ENCODE results near the gene PIK3AP1. TPM values are rescaled to one million over a fixed set of nuclear protein-coding genes. Genes with fewer than 3 reads are reported as not detected.
"Not testable (repeated sequence)": the region's sequence is repeated elsewhere in the genome, so short reads cannot be mapped to it uniquely, and the experiment has no call there.

PIK3AP1 gene
- total RNA-seq = 10 to 100 TPM in 1 of 2 donors, 1 to 10 TPM in 1; 5.1 to 20.6 TPM

GRCh38 chr10:96720422-96721206 is at the start of gene PIK3AP1:
Gene PIK3AP1, minus strand, starts transcription at chr10:96720514. Its CDS starts 120 bp downstream, at chr10:96720394.
- H3K27me3 Mint-ChIP-seq (ENCODE audit: low read depth) = peaks cover 24% of the 10 kb centered on the region
- H3K27ac Mint-ChIP-seq = peak within 1 kb of the TSS; percentile 91
- H3K9me3 Mint-ChIP-seq = no peaks in the 10 kb centered on the region
- DNase-seq (peak; percentile 64 to 66), ATAC-seq (replicated peaks in 1 of 2) (peak; percentile 89 to 91)
- peaks cover 20% of the 10 kb centered on the region for H3K4me1 Mint-ChIP-seq (ENCODE audit: low read depth)
- no peaks in the 10 kb centered on the region for H3K36me3 Mint-ChIP-seq (ENCODE audit: insufficient read depth in 2 of 2)
- H3K4me3 Mint-ChIP-seq = peak within 1 kb of the TSS; percentile 93 to 98

GRCh38 chr10:96768136-96768535 is 47.8 kb upstream of the PIK3AP1 start:
- no peak overlapping the region for H3K4me3 Mint-ChIP-seq
- no peak for DNase-seq
- H3K27ac Mint-ChIP-seq = no peak overlapping the region
- peaks cover 8% of the 10 kb centered on the region for H3K27me3 Mint-ChIP-seq (ENCODE audit: low read depth)
- H3K36me3 Mint-ChIP-seq (ENCODE audit: insufficient read depth in 2 of 2) = peaks cover 2 to 3% of the 10 kb centered on the region in 2 donors
- peaks cover 5% of the 10 kb centered on the region for H3K4me1 Mint-ChIP-seq (ENCODE audit: low read depth)
- peaks cover 2 to 8% of the 10 kb centered on the region in 2 donors for H3K9me3 Mint-ChIP-seq
- no peak for ATAC-seq (replicated peaks in 1 of 2)

- DNase-seq (no peak), ATAC-seq (replicated peaks in 1 of 2) (no peak)
Measured at GRCh38 chr10:96767611-96768010, 47.3 kb upstream of the PIK3AP1 start.

GRCh38 chr10:96765406-96766240 is 45.3 kb upstream of the PIK3AP1 start:
- Mint-ChIP-seq H3K36me3 (ENCODE audit: insufficient read depth in 2 of 2) (peaks cover 0 to 2% of the 10 kb centered on the region in 2 donors), H3K27ac (no peak overlapping the region), H3K4me1 (ENCODE audit: low read depth) (peaks cover 5% of the 10 kb centered on the region), H3K27me3 (ENCODE audit: low read depth) (peaks cover 8% of the 10 kb centered on the region), H3K9me3 (no peaks in the 10 kb centered on the region), H3K4me3 (no peak overlapping the region)
- peak; percentile 86 to 91 for ATAC-seq (replicated peaks in 1 of 2)
- DNase-seq = peak; percentile 77 to 80

More at GRCh38 chr10:96767611-96768010, 47.3 kb upstream of the PIK3AP1 start:
- Mint-ChIP-seq H3K27me3 (ENCODE audit: low read depth) (peaks cover 8% of the 10 kb centered on the region), H3K4me1 (ENCODE audit: low read depth) (peaks cover 5% of the 10 kb centered on the region), H3K4me3 (no peak overlapping the region), H3K27ac (no peak overlapping the region), H3K36me3 (ENCODE audit: insufficient read depth in 2 of 2) (peaks cover 2 to 3% of the 10 kb centered on the region in 2 donors), H3K9me3 (peaks cover 2 to 5% of the 10 kb centered on the region in 2 donors)

- ATAC-seq (replicated peaks in 1 of 2) (no peak), DNase-seq (no peak)
- no peaks in the 10 kb centered on the region for H3K9me3 Mint-ChIP-seq
- H3K27me3 Mint-ChIP-seq (ENCODE audit: low read depth) = peaks cover 8% of the 10 kb centered on the region
- H3K27ac Mint-ChIP-seq = no peak overlapping the region
- no peak overlapping the region for H3K4me3 Mint-ChIP-seq
- H3K4me1 Mint-ChIP-seq (ENCODE audit: low read depth) = peaks cover 5% of the 10 kb centered on the region
- H3K36me3 Mint-ChIP-seq (ENCODE audit: insufficient read depth in 2 of 2) = no peaks in the 10 kb centered on the region
Measured at GRCh38 chr10:96764425-96765060, 44.2 kb upstream of the PIK3AP1 start.

GRCh38 chr10:96758423-96758822 is 38.1 kb upstream of the PIK3AP1 start:
- no peaks in the 10 kb centered on the region for H3K36me3 Mint-ChIP-seq (ENCODE audit: insufficient read depth in 2 of 2)
- H3K27me3 Mint-ChIP-seq (ENCODE audit: low read depth) = no peaks in the 10 kb centered on the region
- H3K27ac Mint-ChIP-seq = no peak overlapping the region
- no peaks in the 10 kb centered on the region for H3K4me1 Mint-ChIP-seq (ENCODE audit: low read depth)
- DNase-seq (no peak), ATAC-seq (replicated peaks in 1 of 2) (no peak)
- H3K9me3 Mint-ChIP-seq = no peaks in the 10 kb centered on the region
- no peak overlapping the region for H3K4me3 Mint-ChIP-seq

GRCh38 chr10:96756111-96756903 is 36.0 kb upstream of the PIK3AP1 start:
- Mint-ChIP-seq H3K9me3 (no peaks in the 10 kb centered on the region), H3K36me3 (ENCODE audit: insufficient read depth in 2 of 2) (no peaks in the 10 kb centered on the region), H3K4me3 (no peak overlapping the region), H3K27ac (no peak overlapping the region), H3K27me3 (ENCODE audit: low read depth) (no peaks in the 10 kb centered on the region), H3K4me1 (ENCODE audit: low read depth) (no peaks in the 10 kb centered on the region)
- no peak for DNase-seq
- no peak for ATAC-seq (replicated peaks in 1 of 2)

- no peaks in the 10 kb centered on the region for H3K9me3 Mint-ChIP-seq
- H3K36me3 Mint-ChIP-seq (ENCODE audit: insufficient read depth in 2 of 2) = no peaks in the 10 kb centered on the region
- no peak overlapping the region for H3K4me3 Mint-ChIP-seq
- no peak for ATAC-seq (replicated peaks in 1 of 2)
- DNase-seq = no peak
- H3K4me1 Mint-ChIP-seq (ENCODE audit: low read depth) = no peaks in the 10 kb centered on the region
- no peak overlapping the region for H3K27ac Mint-ChIP-seq
- H3K27me3 Mint-ChIP-seq (ENCODE audit: low read depth) = no peaks in the 10 kb centered on the region
Measured at GRCh38 chr10:96753956-96754355, 33.6 kb upstream of the PIK3AP1 start.

GRCh38 chr10:96752375-96752774 is 32.1 kb upstream of the PIK3AP1 start:
- Mint-ChIP-seq H3K36me3 (ENCODE audit: insufficient read depth in 2 of 2) (no peaks in the 10 kb centered on the region), H3K9me3 (no peaks in the 10 kb centered on the region), H3K4me3 (no peak overlapping the region), H3K27me3 (ENCODE audit: low read depth) (no peaks in the 10 kb centered on the region), H3K4me1 (ENCODE audit: low read depth) (peaks cover 14% of the 10 kb centered on the region), H3K27ac (no peak overlapping the region)
- DNase-seq = no peak
- no peak for ATAC-seq (replicated peaks in 1 of 2)

GRCh38 chr10:96750316-96750715 is 30.0 kb upstream of the PIK3AP1 start:
- not testable (repeated sequence) for H3K9me3 Mint-ChIP-seq; H3K27me3 Mint-ChIP-seq (ENCODE audit: low read depth); DNase-seq; ATAC-seq (replicated peaks in 1 of 2); H3K36me3 Mint-ChIP-seq (ENCODE audit: insufficient read depth in 2 of 2); H3K4me3 Mint-ChIP-seq; H3K27ac Mint-ChIP-seq
- peaks cover 14% of the 10 kb centered on the region for H3K4me1 Mint-ChIP-seq (ENCODE audit: low read depth)

- Mint-ChIP-seq H3K27ac (peak overlapping the region; percentile 55), H3K4me3 (peak overlapping the region; percentile 45 to 47), H3K36me3 (ENCODE audit: insufficient read depth in 2 of 2) (no peaks in the 10 kb centered on the region), H3K9me3 (no peaks in the 10 kb centered on the region), H3K4me1 (ENCODE audit: low read depth) (peaks cover 20% of the 10 kb centered on the region), H3K27me3 (ENCODE audit: low read depth) (peaks cover 6% of the 10 kb centered on the region)
- ATAC-seq (replicated peaks in 1 of 2) = peak; percentile 86 to 87
- DNase-seq = peak; percentile 10 to 22
Measured at GRCh38 chr10:96747734-96748550, 27.6 kb upstream of the PIK3AP1 start.

GRCh38 chr10:96746503-96746902 is 26.2 kb upstream of the PIK3AP1 start:
- no peak overlapping the region for H3K27ac Mint-ChIP-seq
- no peak for DNase-seq
- no peak for ATAC-seq (replicated peaks in 1 of 2)
- peaks cover 6% of the 10 kb centered on the region for H3K27me3 Mint-ChIP-seq (ENCODE audit: low read depth)
- H3K4me1 Mint-ChIP-seq (ENCODE audit: low read depth) = peaks cover 20% of the 10 kb centered on the region
- H3K9me3 Mint-ChIP-seq = no peaks in the 10 kb centered on the region
- H3K4me3 Mint-ChIP-seq = no peak overlapping the region
- no peaks in the 10 kb centered on the region for H3K36me3 Mint-ChIP-seq (ENCODE audit: insufficient read depth in 2 of 2)

Measured in activated T-cell treated with anti-CD3 and anti-CD28 coated beads, Interleukin-2, amount 50 U/mL, for 72 hours (primary cell).